ENCODE measurements around the gene DDX11.
"Not testable (repeated sequence)": the region's sequence is repeated elsewhere in the genome, so short reads cannot be mapped to it uniquely, and the experiment has no call there.

DDX11 gene

GRCh38 chr12:31115092-31115601 lies 41.5 kb downstream of the DDX11 start:
- H3K27ac ChIP-seq (ENCODE audit: low read depth, low read length); H3K4me3 ChIP-seq (ENCODE audit: low read length); H3K9me3 ChIP-seq (ENCODE audit: control insufficient read depth, insufficient read depth, low read length); H4K20me1 ChIP-seq (ENCODE audit: control insufficient read depth, insufficient read depth, low read depth, low read length); H3F3A ChIP-seq (ENCODE audit: control insufficient read depth, insufficient read depth); H3K27me3 ChIP-seq (ENCODE audit: control insufficient read depth, low read length); H3K4me2 ChIP-seq (ENCODE audit: low read length); H3K4me1 ChIP-seq (ENCODE audit: control insufficient read depth, low read length); H3K9me2 ChIP-seq (replicated peaks; ENCODE audit: control insufficient read depth, low read length); H3K79me2 ChIP-seq (ENCODE audit: control insufficient read depth, low read length); H3K36me3 ChIP-seq (ENCODE audit: control insufficient read depth, low read length): not testable (repeated sequence)

DNA sequence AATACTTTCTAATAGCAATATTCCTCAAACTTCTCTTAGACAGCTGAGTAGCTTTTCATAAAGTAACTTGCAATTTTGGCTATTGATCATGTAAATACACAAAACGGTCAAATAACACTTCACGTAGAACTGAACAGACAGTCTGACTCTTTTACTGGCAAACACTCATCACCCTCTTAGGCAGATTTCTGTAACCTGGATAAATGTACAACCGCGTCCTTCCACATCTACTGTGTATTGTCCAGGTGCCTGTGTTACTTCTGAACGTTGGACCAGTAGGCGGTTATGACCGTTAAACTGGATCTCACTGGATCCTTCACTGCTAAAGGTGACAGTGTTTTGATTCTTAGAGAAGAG lies 43.2 kb downstream of the DDX11 start:
- not testable (repeated sequence) for H3K36me3 ChIP-seq (ENCODE audit: control insufficient read depth, low read length); H4K20me1 ChIP-seq (ENCODE audit: control insufficient read depth, insufficient read depth, low read depth, low read length); H3F3A ChIP-seq (ENCODE audit: control insufficient read depth, insufficient read depth); H3K9me2 ChIP-seq (replicated peaks; ENCODE audit: control insufficient read depth, low read length); H3K27ac ChIP-seq (ENCODE audit: low read depth, low read length); H3K9me3 ChIP-seq (ENCODE audit: control insufficient read depth, insufficient read depth, low read length); H3K4me2 ChIP-seq (ENCODE audit: low read length); H3K4me1 ChIP-seq (ENCODE audit: control insufficient read depth, low read length); H3K4me3 ChIP-seq (ENCODE audit: low read length); H3K27me3 ChIP-seq (ENCODE audit: control insufficient read depth, low read length); H3K79me2 ChIP-seq (ENCODE audit: control insufficient read depth, low read length)

DNA sequence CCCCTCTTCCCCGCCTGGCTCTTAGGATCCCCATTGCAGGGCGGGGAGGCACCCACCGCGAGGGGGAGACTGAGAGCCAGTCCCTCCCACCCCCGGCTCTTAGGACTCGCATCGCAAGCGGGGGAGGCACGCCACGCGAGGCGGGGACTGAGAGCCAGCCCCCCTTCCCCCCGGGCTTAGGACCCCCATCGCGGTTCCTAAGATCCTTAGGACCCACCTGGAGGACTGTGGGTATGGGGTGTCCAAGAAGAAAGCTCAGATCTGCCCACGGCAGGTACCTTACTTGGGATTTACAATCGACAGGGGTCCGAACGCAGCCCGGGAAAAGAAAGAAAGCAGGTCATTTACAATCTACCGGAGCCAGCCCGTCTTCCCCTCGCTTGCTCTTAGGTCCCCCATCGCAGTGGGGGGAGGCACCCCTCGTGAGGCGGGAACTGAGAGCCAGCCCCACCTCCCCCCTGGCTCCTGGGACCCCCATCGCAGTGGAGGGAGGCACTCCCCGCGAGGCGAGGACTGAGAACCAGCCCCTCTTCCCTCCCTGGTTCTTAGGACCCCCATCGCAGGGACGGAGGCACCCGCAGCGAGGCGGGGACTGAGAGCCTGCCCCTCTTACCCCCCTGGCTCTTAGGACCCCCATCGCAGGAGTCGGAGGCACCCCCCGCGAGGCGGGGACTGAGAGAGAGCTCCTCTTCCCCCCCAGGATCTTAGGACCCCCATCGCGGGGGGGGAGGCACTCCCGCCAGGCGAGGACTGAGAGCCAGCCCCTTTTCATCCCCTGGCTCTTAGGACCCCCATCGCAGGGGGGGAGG lies 43.7 kb downstream of the DDX11 start:
- no peaks in the 10 kb centered on the region for H3F3A ChIP-seq (ENCODE audit: control insufficient read depth, insufficient read depth)
- no peak overlapping the region for H3K27ac ChIP-seq (ENCODE audit: low read depth, low read length)
- H3K4me2 ChIP-seq (ENCODE audit: low read length) = peak overlapping the region; percentile 49
- 0 out of 2 replicates have a peak, but pooled peaks cover 3% of the 10 kb centered on the region for H3K4me1 ChIP-seq (ENCODE audit: control insufficient read depth, low read length)
- H3K79me2 ChIP-seq (ENCODE audit: control insufficient read depth, low read length) = no peaks in the 10 kb centered on the region
- no peaks in the 10 kb centered on the region for H3K36me3 ChIP-seq (ENCODE audit: control insufficient read depth, low read length)
- H3K9me2 ChIP-seq (replicated peaks; ENCODE audit: control insufficient read depth, low read length) = no peaks in the 10 kb centered on the region
- no peaks in the 10 kb centered on the region for H4K20me1 ChIP-seq (ENCODE audit: control insufficient read depth, insufficient read depth, low read depth, low read length)
- peak overlapping the region; percentile 52 for H3K4me3 ChIP-seq (ENCODE audit: low read length)
- H3K9me3 ChIP-seq (ENCODE audit: control insufficient read depth, insufficient read depth, low read length) = 0 out of 2 replicates have a peak, but pooled peaks cover 5% of the 10 kb centered on the region
- H3K27me3 ChIP-seq (ENCODE audit: control insufficient read depth, low read length) = no peaks in the 10 kb centered on the region
- TF ChIP-seq EZH2phosphoT487 (IDR thresholded peaks at IDR 0.05; ENCODE audit: borderline replicate concordance, low read length) (no peak), CTCF (IDR thresholded peaks at IDR 0.05; ENCODE audit: low read depth, low read length, poor library complexity, severe bottlenecking) (peak; percentile 64)

DNA sequence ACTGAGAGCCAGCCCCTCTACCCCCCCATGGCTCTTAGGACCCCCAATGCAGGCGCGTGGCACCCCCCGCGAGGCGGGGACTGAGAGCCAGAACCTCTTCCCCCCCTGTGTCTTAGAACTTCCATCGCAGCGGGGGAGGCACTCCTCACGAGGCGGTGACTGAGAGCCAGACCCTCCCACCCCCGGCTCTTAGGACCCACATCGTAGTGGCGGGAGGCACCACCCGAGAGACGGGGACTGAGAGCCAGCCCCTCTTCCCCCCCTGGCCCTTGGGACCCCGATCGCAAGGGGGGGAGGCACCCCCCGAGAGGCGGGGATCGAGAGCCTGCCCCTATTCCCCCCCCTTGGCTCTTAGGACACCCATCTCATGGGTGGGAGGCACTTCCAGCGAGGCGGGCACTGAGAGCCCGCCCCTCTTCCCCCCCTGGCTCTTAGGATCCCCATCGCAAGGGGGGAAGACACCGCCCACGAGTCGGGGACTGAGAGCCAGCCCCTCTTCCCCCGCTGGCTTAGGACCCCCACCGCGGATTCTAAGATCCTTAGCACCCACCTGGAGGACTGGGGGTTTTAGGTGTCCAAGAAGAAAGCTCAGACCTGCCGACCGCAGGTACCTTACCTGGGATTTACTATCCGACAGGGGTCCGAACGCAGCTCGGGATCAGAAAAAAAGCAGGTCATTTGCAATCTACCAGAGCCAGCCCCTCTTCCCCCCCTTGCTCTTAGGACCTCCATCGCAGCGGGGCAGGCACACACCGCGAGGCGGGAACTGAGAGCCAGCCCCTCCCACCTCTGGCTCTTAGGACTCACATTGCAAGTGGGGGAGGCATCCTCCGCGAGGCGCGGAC lies 44.9 kb downstream of the DDX11 start:
- Histone ChIP-seq H3K36me3 (ENCODE audit: control insufficient read depth, low read length) (no peaks in the 10 kb centered on the region), H3F3A (ENCODE audit: control insufficient read depth, insufficient read depth) (no peaks in the 10 kb centered on the region), H4K20me1 (ENCODE audit: control insufficient read depth, insufficient read depth, low read depth, low read length) (no peaks in the 10 kb centered on the region), H3K27me3 (ENCODE audit: control insufficient read depth, low read length) (no peaks in the 10 kb centered on the region), H3K9me2 (replicated peaks; ENCODE audit: control insufficient read depth, low read length) (no peaks in the 10 kb centered on the region), H3K27ac (ENCODE audit: low read depth, low read length) (no peak overlapping the region), H3K79me2 (ENCODE audit: control insufficient read depth, low read length) (no peaks in the 10 kb centered on the region), H3K9me3 (ENCODE audit: control insufficient read depth, insufficient read depth, low read length) (0 out of 2 replicates have a peak, but pooled peaks cover 5% of the 10 kb centered on the region), H3K4me1 (ENCODE audit: control insufficient read depth, low read length) (0 out of 2 replicates have a peak, but pooled peaks cover 3% of the 10 kb centered on the region), H3K4me3 (ENCODE audit: low read length) (peak overlapping the region; percentile 52), H3K4me2 (ENCODE audit: low read length) (peak overlapping the region; percentile 49)
- TF ChIP-seq CTCF (IDR thresholded peaks at IDR 0.05; ENCODE audit: low read depth, low read length, poor library complexity, severe bottlenecking) (no peak), EZH2phosphoT487 (IDR thresholded peaks at IDR 0.05; ENCODE audit: borderline replicate concordance, low read length) (no peak)

All from DOHH2 (cell line).